ENCODE data around the gene ITGB5.

- TF ChIP-seq CTCF (IDR thresholded peaks at IDR 0.05; ENCODE audit: low read depth, low read length) (no peak), POLR2A (IDR thresholded peaks at IDR 0.05; ENCODE audit: extremely low read depth, insufficient read length) (no peak), MAX (IDR thresholded peaks at IDR 0.05; ENCODE audit: low read depth, low read length) (no peak)
Observed at GRCh38 chr3:124817079-124817478, 70.1 kb downstream of the ITGB5 start.
